HepG2 (cell line): ENCODE results near the gene ZG16. TPM values are rescaled to one million over a fixed set of nuclear protein-coding genes. Genes with fewer than 3 reads are reported as not detected.
A peak's percentile ranks its signal among the peaks of the same experiment; 100 is the strongest.

Source experiments
- AHDC1 ChIP-seq: sonication (generic); formaldehyde crosslinking; IDR thresholded peaks from 2 replicates; pipeline ENCODE4 v1.5.1; 2020; ENCODE audit warnings: mild to moderate bottlenecking, missing genetic modification reagents, borderline replicate concordance
- JUNB ChIP-seq: sonication (generic); formaldehyde crosslinking; IDR thresholded peaks from 2 replicates; pipeline ENCODE4 v1.8.0; 2022; ENCODE audit warnings: missing genetic modification reagents, mild to moderate bottlenecking, borderline replicate concordance
- KDM1A ChIP-seq: IDR thresholded peaks from 2 replicates; pipeline ENCODE4 v1.6.1; 2016; ENCODE audit warnings: missing compliant biosample characterization
- KLF11 ChIP-seq: IDR thresholded peaks from 2 replicates; pipeline ENCODE4 v1.6.1; 2016; ENCODE audit warnings: missing compliant biosample characterization
- MBNL3 ChIP-seq: fragments of 250-450 bp; sonication (Bioruptor Pico); conservative IDR thresholded peaks from 2 replicates; pipeline ENCODE4 v1.8.0; 2022; ENCODE audit warnings: mild to moderate bottlenecking, inconsistent platforms
- MTERF4 ChIP-seq: sonication (generic); formaldehyde crosslinking; IDR thresholded peaks from 2 replicates; pipeline ENCODE4 v1.8.0; 2023; ENCODE audit warnings: mild to moderate bottlenecking, missing genetic modification reagents
- NBN ChIP-seq: fragments of 450-650 bp; conservative IDR thresholded peaks from 2 replicates; pipeline ENCODE4 v1.6.1; 2017
- NFE2L2 ChIP-seq: fragments of 150-350 bp; IDR thresholded peaks from 2 replicates; pipeline ENCODE4 v1.6.1; 2014; ENCODE audit warnings: low read length
- NFKBIZ ChIP-seq: IDR thresholded peaks from 2 replicates; pipeline ENCODE4 v1.6.1; 2018; ENCODE audit warnings: missing genetic modification reagents, missing compliant biosample characterization
- NR1H2 ChIP-seq: sonication (generic); formaldehyde crosslinking; IDR thresholded peaks from 2 replicates; pipeline ENCODE4 v1.8.1; 2022; ENCODE audit warnings: low read depth, missing genetic modification reagents, borderline replicate concordance
- PCBP2 ChIP-seq: fragments of 200-400 bp; formaldehyde crosslinking; optimal IDR thresholded peaks from 2 replicates; pipeline ENCODE3; 2018; ENCODE audit warnings: low read length, low read depth; ENCODE audit not compliant: poor library complexity, severe bottlenecking
- RXRA ChIP-seq: sonication (generic); formaldehyde crosslinking; IDR thresholded peaks from 2 replicates; pipeline ENCODE4 v1.5.1; 2020; ENCODE audit warnings: missing genetic modification reagents
- SIX1 ChIP-seq: sonication (generic); formaldehyde crosslinking; IDR thresholded peaks from 2 replicates; pipeline ENCODE4 v1.4.0; 2020; ENCODE audit warnings: missing genetic modification reagents, borderline replicate concordance
- SMARCE1 ChIP-seq: fragments of 450-650 bp; IDR thresholded peaks from 2 replicates; pipeline ENCODE4 v1.6.1; 2017; ENCODE audit warnings: borderline replicate concordance
- TARDBP ChIP-seq: sonication (generic); formaldehyde crosslinking; IDR thresholded peaks from 2 replicates; pipeline ENCODE4 v1.8.0; 2022; ENCODE audit warnings: mild to moderate bottlenecking, missing genetic modification reagents
- TBX2 ChIP-seq: sonication (generic); formaldehyde crosslinking; IDR thresholded peaks from 2 replicates; pipeline ENCODE4 v1.5.0; 2020; ENCODE audit warnings: missing genetic modification reagents, mild to moderate bottlenecking, borderline replicate concordance
- ZC3H4 ChIP-seq: sonication (generic); formaldehyde crosslinking; IDR thresholded peaks from 2 replicates; pipeline ENCODE4 v1.4.0; 2020; ENCODE audit warnings: missing genetic modification reagents, borderline replicate concordance
- ZNF160 ChIP-seq: sonication (generic); formaldehyde crosslinking; IDR thresholded peaks from 2 replicates; pipeline ENCODE4 v1.8.0; 2022; ENCODE audit warnings: mild to moderate bottlenecking, inconsistent platforms, missing genetic modification reagents
- ZNF253 ChIP-seq: sonication (generic); formaldehyde crosslinking; IDR thresholded peaks from 2 replicates; pipeline ENCODE4 v1.8.0; 2022; ENCODE audit warnings: mild to moderate bottlenecking, missing genetic modification reagents, borderline replicate concordance
- ZNF264 ChIP-seq: sonication (generic); formaldehyde crosslinking; IDR thresholded peaks from 2 replicates; pipeline ENCODE4 v1.4.0; 2020; ENCODE audit warnings: missing genetic modification reagents
- ZNF570 ChIP-seq: sonication (generic); formaldehyde crosslinking; IDR thresholded peaks from 2 replicates; pipeline ENCODE4 v1.4.0; 2020; ENCODE audit warnings: mild to moderate bottlenecking, missing genetic modification reagents, borderline replicate concordance
- ZNF740 ChIP-seq: sonication (generic); formaldehyde crosslinking; IDR thresholded peaks from 2 replicates; pipeline ENCODE4 v1.4.0; 2020; ENCODE audit warnings: missing genetic modification reagents
- polyA plus RNA-seq, 8 experiments: library from polyadenylated mRNA; depleted of rRNA in 3 of 8; stranded (reverse) in 7 of 8; unstranded in 1 of 8; fragments of >200 nt; fragmentation: Illumina TruSeq in 4 of 8; extraction: Trizol in 4 of 8; gene quantifications; 2 replicates each; pipeline versions ENCODE4 v1.2.1 to v1.2.3, GENCODE V29; 2011 to 2016; ENCODE audit warnings: low read depth in 4 of 8, missing spikeins in 1 of 8, mixed read lengths in 1 of 8; ENCODE audit not compliant: insufficient read depth in 1 of 8
- total RNA-seq, 5 experiments: library from RNA; depleted of rRNA; stranded (reverse); fragments of >200 nt; fragmentation: Illumina TruSeq; extraction: Trizol; gene quantifications; 2 replicates each; pipeline ENCODE4 v1.2.3, GENCODE V29; 2016; ENCODE audit warnings: low read depth in 1 of 5

ZG16 gene
- total and polyA plus RNA-seq, 2 of the 13 experiments (the other 11 are each of a cell fraction or from before 2014, with no cell fraction given), result 0.04 to 0.07 TPM

DNA sequence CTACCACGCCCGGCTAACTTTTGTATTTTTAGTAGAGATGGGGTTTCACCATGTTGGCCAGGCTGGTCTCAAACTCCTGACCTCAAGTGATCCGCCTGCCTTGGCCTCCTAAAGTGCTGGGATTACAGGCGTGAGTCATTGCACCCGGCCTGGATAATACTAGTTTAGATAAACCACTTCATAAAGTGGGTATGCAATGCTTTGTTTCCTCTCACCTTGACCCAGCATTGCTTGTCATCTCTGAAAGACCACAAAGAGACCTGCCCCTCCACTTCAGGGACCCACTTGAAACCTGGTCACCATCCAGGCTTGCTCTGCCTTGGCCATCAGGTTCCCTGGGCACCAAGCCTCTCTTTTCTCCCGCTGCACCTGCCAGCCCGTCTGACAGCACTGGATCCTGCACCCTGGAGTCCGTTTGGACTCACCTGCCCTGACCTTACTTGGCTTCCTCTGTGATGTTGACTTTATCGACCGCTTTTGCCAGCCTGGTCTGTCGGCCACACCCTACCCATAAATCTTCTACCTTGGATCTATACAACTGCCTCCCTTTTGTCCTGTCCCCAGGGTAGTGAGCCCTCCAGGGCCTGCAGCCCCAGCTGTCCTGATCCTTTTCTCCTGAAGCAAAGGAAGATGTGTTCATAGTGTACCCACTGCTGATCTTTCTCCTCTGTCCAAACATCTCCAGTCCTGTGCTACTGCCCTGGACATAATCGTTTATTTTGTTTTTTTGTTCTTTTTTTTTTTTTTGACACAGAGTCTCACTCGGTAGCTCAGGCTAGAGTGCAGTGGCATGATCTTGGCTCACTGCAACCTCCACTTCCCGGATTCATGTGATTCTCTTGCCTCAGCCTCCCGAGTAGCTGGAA lies 12.7 kb upstream of the ZG16 start (continued):
- TF ChIP-seq NFKBIZ (CRISPR knock-in tag) (peak; percentile 94), TBX2 (CRISPR knock-in tag) (peak; percentile 96), JUNB (CRISPR knock-in tag) (peak; percentile 65; the same call in 1 of the 2 replicates), TARDBP (CRISPR knock-in tag) (peak; percentile 97), ZNF160 (CRISPR knock-in tag) (peak; percentile 77), NR1H2 (no peak; the same call in 1 of the 2 replicates), ZNF264 (CRISPR knock-in tag) (peak; percentile 95; the same call in 1 of the 2 replicates), PCBP2 (no peak), KDM1A (peak; percentile 77; the same call in 1 of the 2 replicates), NFE2L2 (peak; percentile 13; the same call in 1 of the 2 replicates), KLF11 (CRISPR knock-in tag) (0 out of 2 replicates have a peak, but pooled peaks have one; percentile 37), AHDC1 (peak; percentile 97), ZC3H4 (CRISPR knock-in tag) (no peak), MBNL3 (no peak), RXRA (CRISPR knock-in tag) (peak; percentile 100), SMARCE1 (peak; percentile 40; the same call in 1 of the 2 replicates), ZNF740 (CRISPR knock-in tag) (peak; percentile 76; the same call in 1 of the 2 replicates), NBN (no peak), ZNF253 (CRISPR knock-in tag) (no peak), MTERF4 (CRISPR knock-in tag) (0 out of 2 replicates have a peak, but pooled peaks have one; percentile 10), SIX1 (CRISPR knock-in tag) (0 out of 2 replicates have a peak, but pooled peaks have one; percentile 66), ZNF570 (no peak)
